SH-SY5Y (cell line): Measurements from ENCODE around the gene CSK.

Experiments used
- GATA2 ChIP-seq: IDR thresholded peaks from 2 replicates; pipeline ENCODE4 v1.6.1; 2011; ENCODE audit warnings: mild to moderate bottlenecking, low read depth, low read length
- GATA3 ChIP-seq: IDR thresholded peaks from 2 replicates; pipeline ENCODE4 v1.6.1; 2011; ENCODE audit warnings: low read depth, mild to moderate bottlenecking, low read length, moderate library complexity

DNA sequence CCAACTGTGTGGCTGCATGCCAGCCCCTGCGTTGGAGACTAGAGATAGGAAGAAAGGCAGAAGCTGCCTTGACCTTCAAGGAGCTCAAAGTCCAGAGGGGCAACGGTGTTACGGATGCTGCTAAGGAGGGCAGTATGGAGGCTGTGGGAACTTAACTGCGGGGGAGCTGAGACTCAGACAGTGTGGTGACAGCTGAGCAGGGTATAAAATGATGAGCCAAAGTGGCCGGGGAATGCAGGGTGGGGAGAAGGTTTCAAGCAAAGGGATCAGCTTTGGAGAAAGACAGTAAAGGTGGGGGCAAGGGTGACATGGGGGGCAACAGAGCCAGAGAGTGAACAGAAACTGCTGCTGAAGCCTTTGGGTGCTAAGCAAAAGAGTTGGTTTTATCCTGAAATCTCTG is 39.5 kb upstream of the CSK start:
- TF ChIP-seq GATA2: no peak
- TF ChIP-seq GATA3: no peak
